Measurements from ENCODE around the gene U2AF1L4. TPM values are rescaled to one million over a fixed set of nuclear protein-coding genes. Genes with fewer than 3 reads are reported as not detected.

Gene U2AF1L4
- total RNA-seq, 2 donors from 2014 or later, result 26.2 to 83.4 TPM

DNA sequence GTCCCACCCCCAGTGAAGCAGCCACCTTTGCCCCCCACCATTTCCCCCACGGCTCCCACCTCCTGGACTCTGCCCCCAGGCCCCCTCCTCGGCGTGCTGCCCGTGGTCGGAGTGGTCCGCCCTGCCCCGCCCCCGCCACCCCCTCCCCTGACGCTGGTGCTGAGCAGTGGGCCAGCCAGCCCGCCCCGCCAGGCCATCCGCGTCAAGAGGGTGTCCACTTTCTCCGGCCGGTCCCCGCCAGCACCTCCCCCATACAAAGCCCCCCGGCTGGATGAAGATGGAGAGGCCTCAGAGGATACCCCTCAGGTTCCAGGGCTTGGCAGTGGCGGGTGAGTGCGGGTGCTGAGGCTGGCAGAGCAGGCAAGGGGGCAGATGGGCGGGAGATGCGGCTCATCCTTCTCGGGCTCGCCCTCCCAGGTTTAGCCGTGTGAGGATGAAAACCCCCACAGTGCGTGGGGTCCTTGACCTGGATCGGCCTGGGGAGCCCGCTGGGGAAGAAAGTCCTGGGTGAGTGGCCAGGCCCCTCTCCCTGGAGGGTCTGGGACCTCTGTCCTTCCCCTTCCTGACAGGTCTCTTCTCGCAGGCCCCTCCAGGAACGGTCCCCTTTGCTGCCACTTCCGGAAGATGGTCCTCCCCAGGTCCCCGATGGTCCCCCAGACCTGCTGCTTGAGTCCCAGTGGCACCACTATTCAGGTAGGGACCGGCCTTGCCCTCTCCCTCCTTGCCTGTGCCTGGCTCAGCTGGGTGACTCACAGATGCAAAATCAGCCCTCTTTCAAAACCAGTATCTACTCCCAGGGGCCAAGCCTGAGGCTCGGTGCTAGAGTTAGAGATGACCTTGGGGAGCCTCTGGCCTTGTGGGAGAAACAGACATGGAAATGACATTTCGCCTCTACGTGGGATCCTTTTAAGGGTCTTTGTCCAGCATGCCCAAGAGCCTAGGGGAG lies 11.8 kb downstream of the U2AF1L4 start:
- intact Hi-C loops (cut with DNase I), result no loop called here

GRCh38 chr19:35732540-35733179 lies 12.6 kb downstream of the U2AF1L4 start:
- DNase-seq, result no peak
- no peak overlapping the region for H3K4me3 ChIP-seq
- no peaks in the 10 kb centered on the region for H3K4me1 ChIP-seq
- H3K27me3 ChIP-seq, result no peaks in the 10 kb centered on the region
- intact Hi-C loops (cut with DNase I), result no loop called here
- 91% methylated on average over 22 of the region's 25 CpGs; no CpG with 5 or more reads in 1 of the 2 donors for WGBS, 2 donors
- TF ChIP-seq CTCF (IDR thresholded peaks at IDR 0.05) (no peak), POLR2A (IDR thresholded peaks at IDR 0.05) (no peak)
- no peak for ATAC-seq
- H3K9me3 ChIP-seq, result no peaks in the 10 kb centered on the region
- H3K27ac ChIP-seq, result no peak overlapping the region
- peaks cover 5 to 45% of the 10 kb centered on the region in 2 donors for H3K36me3 ChIP-seq (replicated peaks in 1 of 2; ENCODE audit: insufficient read depth in 1 of 2, low read depth in 2 of 2)

More for the DNA sequence above, 11.8 kb downstream of the U2AF1L4 start:
- Histone ChIP-seq H3K4me1 (no peaks in the 10 kb centered on the region), H3K36me3 (replicated peaks in 1 of 2; ENCODE audit: insufficient read depth in 1 of 2, low read depth in 2 of 2) (peaks cover 8 to 44% of the 10 kb centered on the region in 2 donors), H3K9me3 (no peaks in the 10 kb centered on the region), H3K27ac (no peak overlapping the region), H3K27me3 (no peaks in the 10 kb centered on the region), H3K4me3 (no peak overlapping the region)
- 90 to 92% methylated on average over 22 to 30 of the region's 35 CpGs for WGBS, 2 donors
- TF ChIP-seq CTCF (IDR thresholded peaks at IDR 0.05) (no peak), POLR2A (IDR thresholded peaks at IDR 0.05) (no peak)
- DNase-seq (no peak), ATAC-seq (no peak)

DNA sequence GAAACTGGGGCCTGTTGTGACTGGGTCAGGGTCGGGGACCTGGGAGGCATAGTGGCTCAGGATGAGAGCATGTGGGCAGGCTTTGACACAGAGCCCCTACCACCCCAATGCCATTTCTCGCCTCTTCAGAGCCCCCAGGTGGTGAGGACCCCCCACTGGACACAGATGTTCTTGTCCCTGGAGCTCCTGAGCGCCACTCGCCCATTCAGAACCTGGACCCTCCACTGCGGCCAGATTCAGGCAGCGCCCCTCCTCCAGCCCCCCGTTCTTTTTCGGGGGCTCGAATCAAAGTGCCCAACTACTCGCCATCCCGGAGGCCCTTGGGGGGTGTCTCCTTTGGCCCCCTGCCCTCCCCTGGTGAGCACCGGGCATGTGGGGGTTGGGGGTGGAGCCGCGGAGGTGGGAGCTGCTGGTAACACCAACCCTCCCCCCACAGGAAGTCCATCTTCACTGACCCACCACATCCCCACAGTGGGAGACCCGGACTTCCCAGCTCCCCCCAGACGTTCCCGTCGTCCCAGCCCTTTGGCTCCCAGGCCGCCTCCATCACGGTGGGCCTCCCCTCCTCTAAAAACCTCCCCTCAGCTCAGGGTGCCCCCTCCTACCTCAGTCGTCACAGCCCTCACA lies 13.3 kb downstream of the U2AF1L4 start:
- Histone ChIP-seq H3K27ac (no peak overlapping the region), H3K27me3 (no peaks in the 10 kb centered on the region), H3K9me3 (no peaks in the 10 kb centered on the region), H3K36me3 (replicated peaks in 1 of 2; ENCODE audit: insufficient read depth in 1 of 2, low read depth in 2 of 2) (peaks cover 5 to 50% of the 10 kb centered on the region in 2 donors), H3K4me3 (no peak overlapping the region), H3K4me1 (no peaks in the 10 kb centered on the region)
- WGBS, 2 donors, result 89 to 90% methylated on average over 17 to 20 of the region's 21 CpGs
- TF ChIP-seq POLR2A (IDR thresholded peaks at IDR 0.05) (no peak), CTCF (IDR thresholded peaks at IDR 0.05) (no peak)
- DNase-seq (no peak), ATAC-seq (no peak)
- intact Hi-C loops (cut with DNase I), result no loop called here

DNA sequence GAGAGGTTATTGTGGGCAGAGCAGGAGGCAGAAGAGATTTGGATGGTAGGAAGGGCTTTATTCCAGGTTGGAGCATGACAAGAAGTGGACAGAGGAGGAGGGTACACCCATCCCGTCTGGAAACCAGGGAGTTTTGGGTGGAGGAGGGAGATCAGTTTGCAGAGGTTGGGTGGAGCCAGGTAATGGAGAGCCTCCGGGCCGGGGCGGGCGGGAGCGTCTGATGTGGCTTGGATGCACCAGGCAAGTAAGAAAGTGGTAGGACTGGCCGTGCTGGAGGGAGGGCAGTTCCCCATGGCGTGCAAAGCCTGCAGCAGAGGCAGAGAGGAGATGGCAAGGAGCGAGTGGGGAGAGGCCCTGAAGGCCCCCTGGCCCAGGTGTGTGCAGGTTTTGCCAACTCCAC lies 13.9 kb downstream of the U2AF1L4 start:
- H3K4me1 ChIP-seq, result no peaks in the 10 kb centered on the region
- no peak for ATAC-seq
- no peaks in the 10 kb centered on the region for H3K9me3 ChIP-seq
- H3K27ac ChIP-seq, result no peak overlapping the region
- no peaks in the 10 kb centered on the region for H3K27me3 ChIP-seq
- TF ChIP-seq POLR2A (IDR thresholded peaks at IDR 0.05) (no peak), CTCF (IDR thresholded peaks at IDR 0.05) (no peak)
- 93% methylated on average over 9 of the region's 9 CpGs for WGBS, 2 donors
- intact Hi-C loops (cut with DNase I), result no loop called here
- peaks cover 5 to 50% of the 10 kb centered on the region in 2 donors for H3K36me3 ChIP-seq (replicated peaks in 1 of 2; ENCODE audit: insufficient read depth in 1 of 2, low read depth in 2 of 2)
- H3K4me3 ChIP-seq, result no peak overlapping the region
- DNase-seq, result no peak

Measured in body of pancreas (tissue), 4 donors.